ENCODE data around the gene CPT2. TPM values are rescaled to one million over a fixed set of nuclear protein-coding genes. Genes with fewer than 3 reads are reported as not detected.
A peak's percentile ranks its signal among the peaks of the same experiment; 100 is the strongest.

The CPT2 gene
- total and polyA plus RNA-seq, 4 donors: 27.4 to 109 (median 74.8) TPM

DNA sequence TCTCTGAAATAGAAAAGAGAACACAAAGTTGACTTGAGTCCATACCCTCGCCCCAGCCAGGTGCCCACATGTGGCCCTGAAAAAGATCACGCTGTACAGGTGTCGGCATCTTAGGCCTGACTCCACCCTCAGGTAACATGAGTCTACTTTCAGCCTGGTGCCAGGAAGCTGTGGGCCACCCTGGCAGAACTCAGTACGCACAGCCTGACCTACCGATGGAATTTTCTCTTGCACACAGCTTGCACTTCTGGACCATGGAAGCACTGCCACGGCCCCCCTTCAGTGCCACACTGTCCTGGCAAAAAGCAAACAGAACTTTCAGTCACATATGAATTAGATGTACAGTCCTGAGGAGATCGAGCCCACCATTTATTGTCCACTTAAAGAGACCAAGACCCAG lies 21.6 kb downstream of the CPT2 start:
- TF ChIP-seq, protein P1, sequence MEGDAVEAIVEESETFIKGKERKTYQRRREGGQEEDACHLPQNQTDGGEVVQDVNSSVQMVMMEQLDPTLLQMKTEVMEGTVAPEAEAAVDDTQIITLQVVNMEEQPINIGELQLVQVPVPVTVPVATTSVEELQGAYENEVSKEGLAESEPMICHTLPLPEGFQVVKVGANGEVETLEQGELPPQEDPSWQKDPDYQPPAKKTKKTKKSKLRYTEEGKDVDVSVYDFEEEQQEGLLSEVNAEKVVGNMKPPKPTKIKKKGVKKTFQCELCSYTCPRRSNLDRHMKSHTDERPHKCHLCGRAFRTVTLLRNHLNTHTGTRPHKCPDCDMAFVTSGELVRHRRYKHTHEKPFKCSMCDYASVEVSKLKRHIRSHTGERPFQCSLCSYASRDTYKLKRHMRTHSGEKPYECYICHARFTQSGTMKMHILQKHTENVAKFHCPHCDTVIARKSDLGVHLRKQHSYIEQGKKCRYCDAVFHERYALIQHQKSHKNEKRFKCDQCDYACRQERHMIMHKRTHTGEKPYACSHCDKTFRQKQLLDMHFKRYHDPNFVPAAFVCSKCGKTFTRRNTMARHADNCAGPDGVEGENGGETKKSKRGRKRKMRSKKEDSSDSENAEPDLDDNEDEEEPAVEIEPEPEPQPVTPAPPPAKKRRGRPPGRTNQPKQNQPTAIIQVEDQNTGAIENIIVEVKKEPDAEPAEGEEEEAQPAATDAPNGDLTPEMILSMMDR (IDR thresholded peaks at IDR 0.05; ENCODE audit: low read depth, low read length, missing input control): no peak
- TF ChIP-seq RAD21 (IDR thresholded peaks at IDR 0.05) (no peak), GABPA (IDR thresholded peaks at IDR 0.05 in 1 of 2, conservative IDR thresholded peaks at IDR 0.05 in 1 of 2) (no peak), HNF4G (IDR thresholded peaks at IDR 0.05) (no peak), EGR1 (IDR thresholded peaks at IDR 0.05; ENCODE audit: low read depth in 2 of 2) (no peak), RXRA (IDR thresholded peaks at IDR 0.05) (no peak), FOXA1 (IDR thresholded peaks at IDR 0.05) (no peak), SP1 (IDR thresholded peaks at IDR 0.05) (no peak), YY1 (IDR thresholded peaks at IDR 0.05) (no peak), HNF4A (conservative IDR thresholded peaks at IDR 0.05) (no peak), TAF1 (conservative IDR thresholded peaks at IDR 0.05) (no peak), JUND (IDR thresholded peaks at IDR 0.05) (no peak)
- TF ChIP-seq, protein P2, sequence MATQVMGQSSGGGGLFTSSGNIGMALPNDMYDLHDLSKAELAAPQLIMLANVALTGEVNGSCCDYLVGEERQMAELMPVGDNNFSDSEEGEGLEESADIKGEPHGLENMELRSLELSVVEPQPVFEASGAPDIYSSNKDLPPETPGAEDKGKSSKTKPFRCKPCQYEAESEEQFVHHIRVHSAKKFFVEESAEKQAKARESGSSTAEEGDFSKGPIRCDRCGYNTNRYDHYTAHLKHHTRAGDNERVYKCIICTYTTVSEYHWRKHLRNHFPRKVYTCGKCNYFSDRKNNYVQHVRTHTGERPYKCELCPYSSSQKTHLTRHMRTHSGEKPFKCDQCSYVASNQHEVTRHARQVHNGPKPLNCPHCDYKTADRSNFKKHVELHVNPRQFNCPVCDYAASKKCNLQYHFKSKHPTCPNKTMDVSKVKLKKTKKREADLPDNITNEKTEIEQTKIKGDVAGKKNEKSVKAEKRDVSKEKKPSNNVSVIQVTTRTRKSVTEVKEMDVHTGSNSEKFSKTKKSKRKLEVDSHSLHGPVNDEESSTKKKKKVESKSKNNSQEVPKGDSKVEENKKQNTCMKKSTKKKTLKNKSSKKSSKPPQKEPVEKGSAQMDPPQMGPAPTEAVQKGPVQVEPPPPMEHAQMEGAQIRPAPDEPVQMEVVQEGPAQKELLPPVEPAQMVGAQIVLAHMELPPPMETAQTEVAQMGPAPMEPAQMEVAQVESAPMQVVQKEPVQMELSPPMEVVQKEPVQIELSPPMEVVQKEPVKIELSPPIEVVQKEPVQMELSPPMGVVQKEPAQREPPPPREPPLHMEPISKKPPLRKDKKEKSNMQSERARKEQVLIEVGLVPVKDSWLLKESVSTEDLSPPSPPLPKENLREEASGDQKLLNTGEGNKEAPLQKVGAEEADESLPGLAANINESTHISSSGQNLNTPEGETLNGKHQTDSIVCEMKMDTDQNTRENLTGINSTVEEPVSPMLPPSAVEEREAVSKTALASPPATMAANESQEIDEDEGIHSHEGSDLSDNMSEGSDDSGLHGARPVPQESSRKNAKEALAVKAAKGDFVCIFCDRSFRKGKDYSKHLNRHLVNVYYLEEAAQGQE (IDR thresholded peaks at IDR 0.05): no peak
- TF ChIP-seq, protein P3, sequence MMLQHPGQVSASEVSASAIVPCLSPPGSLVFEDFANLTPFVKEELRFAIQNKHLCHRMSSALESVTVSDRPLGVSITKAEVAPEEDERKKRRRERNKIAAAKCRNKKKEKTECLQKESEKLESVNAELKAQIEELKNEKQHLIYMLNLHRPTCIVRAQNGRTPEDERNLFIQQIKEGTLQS (IDR thresholded peaks at IDR 0.05): no peak
- TF ChIP-seq, protein P4, sequence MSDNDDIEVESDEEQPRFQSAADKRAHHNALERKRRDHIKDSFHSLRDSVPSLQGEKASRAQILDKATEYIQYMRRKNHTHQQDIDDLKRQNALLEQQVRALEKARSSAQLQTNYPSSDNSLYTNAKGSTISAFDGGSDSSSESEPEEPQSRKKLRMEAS (IDR thresholded peaks at IDR 0.05): no peak
- TF ChIP-seq, protein P5, sequence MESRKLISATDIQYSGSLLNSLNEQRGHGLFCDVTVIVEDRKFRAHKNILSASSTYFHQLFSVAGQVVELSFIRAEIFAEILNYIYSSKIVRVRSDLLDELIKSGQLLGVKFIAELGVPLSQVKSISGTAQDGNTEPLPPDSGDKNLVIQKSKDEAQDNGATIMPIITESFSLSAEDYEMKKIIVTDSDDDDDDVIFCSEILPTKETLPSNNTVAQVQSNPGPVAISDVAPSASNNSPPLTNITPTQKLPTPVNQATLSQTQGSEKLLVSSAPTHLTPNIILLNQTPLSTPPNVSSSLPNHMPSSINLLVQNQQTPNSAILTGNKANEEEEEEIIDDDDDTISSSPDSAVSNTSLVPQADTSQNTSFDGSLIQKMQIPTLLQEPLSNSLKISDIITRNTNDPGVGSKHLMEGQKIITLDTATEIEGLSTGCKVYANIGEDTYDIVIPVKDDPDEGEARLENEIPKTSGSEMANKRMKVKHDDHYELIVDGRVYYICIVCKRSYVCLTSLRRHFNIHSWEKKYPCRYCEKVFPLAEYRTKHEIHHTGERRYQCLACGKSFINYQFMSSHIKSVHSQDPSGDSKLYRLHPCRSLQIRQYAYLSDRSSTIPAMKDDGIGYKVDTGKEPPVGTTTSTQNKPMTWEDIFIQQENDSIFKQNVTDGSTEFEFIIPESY (IDR thresholded peaks at IDR 0.05): no peak
- 83% methylated on average over 7 of the region's 7 CpGs for WGBS
- DNase-seq (ENCODE audit: low spot score): no peak
- Histone ChIP-seq H3K9ac (ENCODE audit: low read depth in 1 of 2, low read length in 2 of 2) (no peak overlapping the region), H3K27me3 (ENCODE audit: control insufficient read depth in 4 of 4, insufficient read depth in 4 of 4, low read length in 3 of 4) (no peaks in the 10 kb centered on the region), H3K36me3 (ENCODE audit: control insufficient read depth in 4 of 4, insufficient read depth in 3 of 4, low read depth in 1 of 4, low read length in 3 of 4) (peaks cover 3 to 26% (median 14%) of the 10 kb centered on the region in 4 donors), H3K4me3 (ENCODE audit: low read depth in 1 of 3, low read length in 3 of 3) (no peak overlapping the region), H3K4me1 (ENCODE audit: control insufficient read depth in 4 of 4, insufficient read depth in 4 of 4, low read length in 3 of 4) (peaks cover 7 to 16% (median 14%) of the 10 kb centered on the region in 4 donors), H3K9me3 (ENCODE audit: control insufficient read depth in 4 of 4, low read length in 3 of 4) (no peaks in the 10 kb centered on the region), H3K27ac (ENCODE audit: low read depth in 1 of 2, low read length in 2 of 2) (no peak overlapping the region)

DNA sequence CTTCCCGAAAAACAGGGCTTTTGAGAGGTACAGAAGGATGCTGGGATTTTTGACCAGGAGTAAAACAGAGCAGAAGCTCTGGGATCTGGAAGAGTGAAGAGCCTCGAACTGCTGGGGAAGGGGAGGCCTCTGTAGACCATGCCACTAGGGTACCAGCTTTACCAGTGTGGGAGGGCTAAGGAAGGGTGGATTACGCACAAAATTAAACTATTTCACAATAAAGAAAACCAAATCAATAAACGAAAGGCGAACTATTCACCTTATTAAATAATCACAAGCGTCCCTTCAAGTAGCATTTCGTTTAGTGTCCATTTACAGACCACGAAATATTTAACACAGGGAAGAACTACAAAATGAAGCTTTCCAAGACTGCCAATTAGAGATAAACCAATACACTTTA lies 23.1 kb downstream of the CPT2 start:
- Histone ChIP-seq H3K9ac (ENCODE audit: low read depth in 1 of 2, low read length in 2 of 2) (peak overlapping the region; percentile 46 to 55), H3K27ac (ENCODE audit: low read depth in 1 of 2, low read length in 2 of 2) (peak overlapping the region; percentile 98 to 99), H3K4me1 (ENCODE audit: control insufficient read depth in 4 of 4, insufficient read depth in 4 of 4, low read length in 3 of 4) (peaks cover 7 to 16% (median 14%) of the 10 kb centered on the region in 4 donors), H3K36me3 (ENCODE audit: control insufficient read depth in 4 of 4, insufficient read depth in 3 of 4, low read depth in 1 of 4, low read length in 3 of 4) (peaks cover 0 to 13% (median 2%) of the 10 kb centered on the region in 4 donors), H3K9me3 (ENCODE audit: control insufficient read depth in 4 of 4, low read length in 3 of 4) (no peaks in the 10 kb centered on the region), H3K4me3 (ENCODE audit: low read depth in 1 of 3, low read length in 3 of 3) (peak overlapping the region; percentile 76 to 93 (median 85)), H3K27me3 (ENCODE audit: control insufficient read depth in 4 of 4, insufficient read depth in 4 of 4, low read length in 3 of 4) (no peaks in the 10 kb centered on the region)
- DNase-seq (ENCODE audit: low spot score): no peak
- TF ChIP-seq YY1 (IDR thresholded peaks at IDR 0.05) (no peak), FOXA2 (IDR thresholded peaks at IDR 0.05) (no peak), JUND (IDR thresholded peaks at IDR 0.05) (no peak), FOXA1 (IDR thresholded peaks at IDR 0.05) (no peak)
- TF ChIP-seq, protein P3 (IDR thresholded peaks at IDR 0.05): no peak
- TF ChIP-seq, protein P2 (IDR thresholded peaks at IDR 0.05): no peak
- TF ChIP-seq, protein P5 (IDR thresholded peaks at IDR 0.05): no peak
- WGBS: 21% methylated on average over 8 of the region's 8 CpGs

Data from liver (tissue), 9 donors.